Measurements from ENCODE around the gene CYP1B1.
"Not testable (repeated sequence)": the region's sequence is repeated elsewhere in the genome, so short reads cannot be mapped to it uniquely, and the experiment has no call there.

The CYP1B1 gene

DNA sequence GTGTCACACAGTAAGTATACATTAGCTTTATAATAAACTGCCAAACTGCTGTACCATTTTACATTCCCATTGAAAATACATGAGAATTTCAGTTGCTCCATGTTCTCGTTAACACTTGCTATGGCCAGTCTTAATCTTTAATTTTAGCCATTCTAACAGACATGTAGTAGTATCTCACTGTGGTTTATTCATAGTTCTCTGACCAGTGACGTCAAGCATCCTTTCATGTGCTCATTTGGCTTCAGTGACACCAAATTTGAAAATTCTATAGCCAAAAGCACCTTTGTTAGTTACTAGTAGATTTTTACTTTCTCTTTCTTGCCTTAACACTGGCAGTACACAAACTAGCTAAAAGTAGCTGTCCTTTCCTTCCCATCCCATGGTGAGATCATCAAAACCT lies 43.0 kb downstream of the CYP1B1 start:
- DNase-seq, result no peak

DNA sequence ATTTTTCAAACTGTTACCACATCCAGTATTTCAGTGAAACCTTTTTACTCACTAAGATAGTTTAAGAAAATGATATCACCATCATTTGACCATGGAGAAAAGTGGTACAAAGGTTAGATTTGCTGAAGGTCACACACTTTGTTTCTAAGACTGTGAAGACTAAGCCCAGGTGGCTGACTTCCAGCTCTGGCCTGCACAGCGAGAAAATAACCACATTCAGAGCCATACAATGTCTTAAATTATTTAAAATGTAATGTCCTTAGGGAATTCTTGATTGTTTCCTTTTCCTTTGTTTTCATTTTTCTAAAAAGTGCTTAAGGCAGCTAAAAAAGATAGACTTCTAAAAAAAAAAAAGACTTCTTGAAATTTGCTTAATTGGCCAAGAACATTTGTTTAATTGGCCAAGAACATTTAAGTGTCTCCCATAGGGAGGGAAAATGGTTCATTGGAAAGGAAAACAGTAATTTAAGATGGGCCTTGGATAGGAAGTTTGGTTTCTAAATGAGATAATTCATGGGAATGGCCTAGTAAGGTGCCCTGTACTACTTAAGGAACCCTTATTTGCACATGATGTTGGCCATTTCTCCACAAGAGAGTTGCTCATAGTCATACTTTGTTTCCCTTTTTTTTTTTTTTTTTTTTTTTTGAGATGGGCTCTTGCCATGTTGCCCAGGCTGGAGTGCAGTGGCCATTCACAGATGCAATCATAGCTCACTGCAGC lies 45.2 kb downstream of the CYP1B1 start:
- DNase-seq, result no peak

DNA sequence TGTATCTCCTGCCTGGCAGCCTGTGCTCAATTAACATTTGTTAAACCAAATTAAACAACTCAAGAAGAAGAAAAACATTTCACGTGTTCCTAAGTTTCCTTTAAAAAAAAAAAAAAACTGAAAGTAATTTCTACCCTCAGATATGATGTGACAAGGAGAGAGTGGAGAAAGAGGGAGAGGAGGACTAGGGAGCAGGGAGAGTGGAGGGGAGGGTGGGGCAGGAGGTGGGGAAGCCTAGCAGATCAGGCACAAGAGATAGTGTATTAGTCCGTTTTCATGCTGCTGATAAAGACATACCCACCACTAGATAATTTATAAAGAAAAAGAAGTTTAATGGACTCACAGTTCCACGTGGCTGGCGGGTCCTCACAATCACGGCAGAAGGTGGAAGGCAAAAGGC lies 46.4 kb downstream of the CYP1B1 start:
- DNase-seq, result no peak

DNA sequence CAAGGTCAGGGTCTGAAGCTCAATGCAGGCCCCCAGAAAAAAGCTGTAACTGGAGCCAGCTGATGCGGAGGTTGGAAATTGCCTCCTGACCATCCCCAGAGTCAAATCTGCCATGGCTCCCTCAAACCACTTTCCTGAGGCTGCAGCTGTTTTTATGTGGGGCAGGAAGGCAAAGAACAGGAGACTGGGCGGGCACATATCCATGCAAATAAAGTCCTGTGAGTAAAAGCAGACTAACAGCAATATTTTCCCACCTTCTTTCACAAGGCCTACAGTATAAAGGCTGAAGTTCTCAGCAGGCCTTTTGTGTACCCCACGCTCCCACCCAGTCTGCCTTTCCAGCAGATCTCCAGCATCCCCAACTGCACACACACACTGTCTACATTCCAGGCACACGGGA lies 47.1 kb downstream of the CYP1B1 start:
- no peak for DNase-seq

DNA sequence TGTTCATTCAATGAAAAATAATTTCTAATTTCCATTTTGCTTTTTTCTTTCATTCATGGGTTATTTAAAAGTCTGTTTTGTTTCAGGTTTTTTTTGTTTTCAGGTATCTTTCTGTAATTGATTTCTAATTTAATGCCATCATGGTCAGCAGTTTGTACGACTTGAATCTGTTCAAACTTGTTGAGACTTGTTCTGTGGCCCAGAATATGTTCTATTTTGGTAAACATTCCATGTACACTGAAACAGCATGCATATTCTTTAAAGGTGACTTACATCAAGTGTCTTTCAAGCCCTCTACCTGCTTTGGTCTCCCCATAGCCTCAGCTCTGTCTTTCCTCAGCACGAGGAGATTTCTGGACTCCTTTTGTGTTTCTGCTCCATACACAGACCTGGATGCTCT lies 49.1 kb downstream of the CYP1B1 start:
- no peak for DNase-seq

DNA sequence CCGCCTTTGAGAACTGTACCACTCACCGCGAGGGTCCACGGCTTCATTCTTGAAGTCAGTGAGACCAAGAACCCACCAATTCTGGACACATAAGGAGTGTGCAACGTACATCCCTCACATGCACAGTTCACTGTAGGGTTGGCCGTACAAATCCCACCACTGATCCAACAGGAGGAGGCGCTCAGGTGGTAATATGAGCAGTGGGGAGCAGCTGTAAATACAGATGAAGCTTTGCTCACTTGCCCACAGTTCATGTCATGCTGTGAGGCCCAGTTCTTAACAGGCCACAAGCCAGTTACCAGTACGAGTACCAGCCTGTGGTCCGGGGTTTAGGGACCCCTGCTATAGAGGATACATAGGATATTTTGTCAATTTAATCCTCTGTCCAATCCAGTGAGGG lies 54.4 kb downstream of the CYP1B1 start:
- no peak for DNase-seq

DNA sequence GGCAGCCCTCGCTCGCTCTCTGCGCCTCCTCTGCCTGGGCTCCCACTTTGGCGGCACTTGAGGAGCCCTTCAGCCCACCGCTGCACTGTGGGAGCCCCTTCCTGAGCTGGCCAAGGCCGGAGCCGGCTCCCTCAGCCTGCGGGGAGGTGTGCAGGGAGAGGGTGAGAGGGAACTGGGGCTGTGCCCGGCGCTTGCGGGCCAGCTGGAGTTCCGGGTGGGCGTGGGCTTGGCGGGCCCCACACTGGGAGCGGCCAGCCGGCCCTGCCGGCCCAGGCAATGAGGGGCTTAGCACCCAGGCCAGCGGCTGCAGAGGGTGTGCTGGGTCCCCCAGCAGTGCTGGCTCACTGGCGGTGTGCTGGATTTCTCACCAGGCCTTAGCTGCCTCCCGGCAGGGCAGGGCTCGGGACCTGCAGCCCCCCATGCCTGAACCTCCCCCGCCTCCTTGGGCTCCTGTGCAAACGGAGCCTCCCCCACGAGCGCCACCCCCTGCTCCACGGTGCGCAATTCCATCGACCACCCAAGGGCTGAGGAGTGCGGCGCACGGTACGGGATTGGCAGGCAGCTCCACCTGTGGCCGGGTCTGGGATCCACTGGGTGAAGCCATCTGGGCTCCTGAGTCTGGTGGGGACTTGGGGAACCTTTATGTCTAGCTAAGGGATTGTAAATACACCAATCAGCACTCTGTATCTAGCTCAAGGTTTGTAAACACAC lies 55.4 kb downstream of the CYP1B1 start:
- not testable (repeated sequence) for DNase-seq

DNA sequence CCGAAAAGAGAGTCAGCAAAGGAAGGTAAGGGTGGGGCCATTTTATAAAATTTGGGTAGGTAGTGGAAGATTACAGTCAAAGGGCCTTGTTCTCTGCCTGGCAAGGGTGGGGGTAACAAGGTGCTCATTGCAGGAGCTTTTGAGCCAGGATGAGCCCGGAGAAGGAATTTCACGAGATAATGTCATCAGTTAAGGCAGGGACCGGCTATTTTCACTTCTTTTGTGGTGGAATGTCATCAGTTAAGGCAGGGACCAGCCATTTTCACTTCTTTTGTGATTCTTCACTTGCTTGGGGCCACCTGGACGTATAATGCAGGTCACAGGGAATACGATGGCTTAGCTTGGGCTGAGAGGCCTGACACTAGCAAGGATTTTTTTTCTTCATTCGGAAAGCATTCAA lies 58.1 kb downstream of the CYP1B1 start:
- DNase-seq, result no peak

All from T-helper 2 cell (primary cell).